GM21576 (cell line): ENCODE data around the gene YJU2.
A peak's percentile ranks its signal among the peaks of the same experiment; 100 is the strongest.
"Not testable (repeated sequence)": the region's sequence is repeated elsewhere in the genome, so short reads cannot be mapped to it uniquely, and the experiment has no call there.

Experiments
- ATAC-seq: cut with Tn5 transposase; IDR thresholded peaks from one replicate; pipeline ENCODE4 v1.9.1; 2021; ENCODE audit warnings: mild to moderate bottlenecking, moderate library complexity; ENCODE audit not compliant: unreplicated experiment

The YJU2 gene

GRCh38 chr19:4227771-4228170 lies 19.1 kb upstream of the YJU2 start:
- ATAC-seq: no peak

- ATAC-seq: no peak
Observed at GRCh38 chr19:4228765-4229178, 18.1 kb upstream of the YJU2 start.

GRCh38 chr19:4229179-4229931 lies 17.5 kb upstream of the YJU2 start, which contains the start of gene EBI3:
TSS of gene EBI3 (plus strand) at chr19:4229523. CDS start at chr19:4229551, 28 bp downstream.
- ATAC-seq: peak; percentile 44

GRCh38 chr19:4230237-4230636 lies 16.6 kb upstream of the YJU2 start:
- ATAC-seq: not testable (repeated sequence)

GRCh38 chr19:4231521-4231920 lies 15.4 kb upstream of the YJU2 start:
- not testable (repeated sequence) for ATAC-seq

GRCh38 chr19:4232139-4232538 lies 14.7 kb upstream of the YJU2 start:
- ATAC-seq: not testable (repeated sequence)

- no peak for ATAC-seq
Observed at GRCh38 chr19:4232614-4233281, 14.1 kb upstream of the YJU2 start.

- no peak for ATAC-seq
Observed at GRCh38 chr19:4233282-4233853, 13.5 kb upstream of the YJU2 start.

- ATAC-seq: no peak
Observed at GRCh38 chr19:4234142-4234861, 12.6 kb upstream of the YJU2 start.

- ATAC-seq: no peak
Observed at GRCh38 chr19:4234862-4235201, 12.0 kb upstream of the YJU2 start.

- not testable (repeated sequence) for ATAC-seq
Observed at GRCh38 chr19:4237510-4237909, 9.4 kb upstream of the YJU2 start.

GRCh38 chr19:4238831-4239230 lies 8.0 kb upstream of the YJU2 start:
- ATAC-seq: no peak

GRCh38 chr19:4241824-4242430 lies 5.0 kb upstream of the YJU2 start:
- ATAC-seq: no peak

GRCh38 chr19:4245938-4246337 lies 942 bp upstream of the YJU2 start:
- not testable (repeated sequence) for ATAC-seq

- ATAC-seq: no peak
Observed at GRCh38 chr19:4256563-4256962, 9.7 kb downstream of the YJU2 start.

GRCh38 chr19:4257025-4257424 lies 10.1 kb downstream of the YJU2 start:
- no peak for ATAC-seq

GRCh38 chr19:4258181-4258580 lies 11.3 kb downstream of the YJU2 start:
- no peak for ATAC-seq

- no peak for ATAC-seq
Observed at GRCh38 chr19:4260613-4261191, 13.8 kb downstream of the YJU2 start.

- no peak for ATAC-seq
Observed at GRCh38 chr19:4264812-4265211, 17.9 kb downstream of the YJU2 start.

GRCh38 chr19:4266253-4267000 lies 19.5 kb downstream of the YJU2 start:
- ATAC-seq: no peak
